IPS DF 4.7 (cell line): ENCODE measurements around the gene FAM114A1.
"Not testable (repeated sequence)": the region's sequence is repeated elsewhere in the genome, so short reads cannot be mapped to it uniquely, and the experiment has no call there.

Experiments
- DNase-seq: peaks from one replicate; pipeline ENCODE4 v3.0.0-alpha.2; 2013; ENCODE audit warnings: low spot score; ENCODE audit errors: extremely low read depth

FAM114A1 gene

DNA sequence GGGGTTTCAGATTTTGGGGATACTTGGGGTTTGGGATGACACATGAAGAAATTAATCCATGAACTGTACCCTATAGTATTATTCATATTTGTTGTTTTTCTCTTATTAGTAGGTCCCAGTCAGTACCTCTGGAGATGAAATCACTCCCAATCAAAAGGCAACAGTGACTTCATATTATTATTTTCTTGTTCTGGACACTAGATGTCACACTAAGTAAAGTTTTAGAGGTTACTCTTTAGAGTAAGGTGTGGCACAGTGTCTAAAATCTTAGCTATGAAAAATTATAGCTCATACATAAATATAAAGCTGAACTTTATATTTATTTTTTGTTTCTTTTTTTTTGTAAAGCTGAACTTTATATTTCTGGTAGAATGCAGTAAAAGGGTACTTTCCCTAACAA is 35.1 kb downstream of the FAM114A1 start:
- DNase-seq: no peak

DNA sequence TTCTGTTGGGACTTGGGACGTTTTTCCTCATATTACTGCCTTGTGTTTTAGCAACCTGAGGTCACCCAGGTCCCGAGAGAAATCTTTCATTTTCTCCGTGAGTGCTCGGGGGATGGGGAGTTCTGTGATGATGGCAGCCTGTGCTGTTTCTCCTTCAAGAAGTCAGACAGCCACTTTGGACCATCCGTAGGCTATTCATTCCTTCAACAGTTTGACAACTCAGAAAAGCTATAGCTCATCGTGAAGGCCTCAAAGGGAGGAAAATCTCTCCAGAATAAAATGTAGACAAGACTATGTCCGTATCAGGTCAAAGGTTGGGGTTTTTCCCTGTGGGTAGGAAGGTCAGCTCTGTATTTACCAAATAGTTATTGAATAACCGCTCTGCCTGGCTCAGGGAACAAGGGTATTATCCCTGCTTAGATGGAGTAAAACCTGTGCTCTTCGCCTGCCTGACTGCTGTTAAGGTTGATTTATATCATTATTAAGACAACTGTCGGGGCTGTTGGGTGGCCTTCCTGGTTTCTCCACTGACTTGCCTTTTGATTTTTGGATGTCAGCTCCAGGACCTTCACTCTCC is 36.6 kb downstream of the FAM114A1 start:
- no peak for DNase-seq

DNA sequence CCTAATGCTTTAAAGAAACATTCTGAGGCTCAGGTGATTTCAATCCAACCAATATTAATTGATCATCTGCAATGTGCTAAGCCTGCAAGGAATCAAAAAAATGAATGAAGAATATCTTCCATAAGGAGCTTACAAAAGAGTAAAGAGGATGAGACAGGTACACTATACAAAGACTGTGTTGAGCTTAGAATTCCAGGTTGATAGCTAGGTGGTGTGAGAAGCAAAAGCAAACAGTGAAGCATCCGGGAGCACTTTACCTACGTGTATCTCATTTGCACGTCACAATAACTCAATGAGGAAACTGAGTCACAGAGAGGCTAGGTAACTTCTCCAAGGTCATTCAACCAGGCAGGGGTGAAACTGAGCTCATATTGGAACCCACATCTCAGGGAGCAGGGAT is 37.1 kb downstream of the FAM114A1 start:
- DNase-seq: no peak

DNA sequence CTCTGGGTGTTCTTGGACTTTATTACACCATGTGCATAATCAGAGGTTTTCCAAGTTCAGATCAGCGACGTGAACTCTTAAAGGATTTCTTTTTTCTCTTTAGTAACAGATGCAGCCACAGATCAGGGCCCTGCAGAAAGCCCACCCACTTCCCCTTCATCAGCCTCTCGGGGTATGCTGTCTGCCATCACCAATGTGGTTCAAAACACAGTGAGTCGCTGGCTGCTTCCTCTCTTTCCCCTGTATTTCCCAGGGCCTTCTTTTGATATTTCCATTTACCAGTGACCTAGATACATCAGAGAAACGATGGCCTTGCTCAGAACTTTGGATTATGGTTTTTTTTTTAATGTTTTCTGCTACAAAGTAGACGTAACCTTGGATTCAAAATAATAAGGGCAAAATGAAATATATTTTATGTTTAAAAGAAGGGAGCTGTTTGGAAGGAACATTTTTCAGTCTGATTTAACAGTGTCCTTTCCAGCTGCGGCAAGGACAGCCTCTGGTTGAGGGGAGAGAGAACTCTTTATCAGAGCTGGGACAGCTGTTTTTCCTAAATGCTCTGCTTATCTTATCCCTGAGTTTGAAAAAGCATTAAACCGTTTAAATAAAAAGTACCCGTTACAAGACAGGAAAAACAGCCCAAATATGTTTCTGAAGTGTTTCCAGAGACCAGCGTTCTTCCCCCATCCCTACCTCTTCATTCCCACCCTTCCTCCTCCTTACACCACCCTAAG is 38.2 kb downstream of the FAM114A1 start:
- no peak for DNase-seq

DNA sequence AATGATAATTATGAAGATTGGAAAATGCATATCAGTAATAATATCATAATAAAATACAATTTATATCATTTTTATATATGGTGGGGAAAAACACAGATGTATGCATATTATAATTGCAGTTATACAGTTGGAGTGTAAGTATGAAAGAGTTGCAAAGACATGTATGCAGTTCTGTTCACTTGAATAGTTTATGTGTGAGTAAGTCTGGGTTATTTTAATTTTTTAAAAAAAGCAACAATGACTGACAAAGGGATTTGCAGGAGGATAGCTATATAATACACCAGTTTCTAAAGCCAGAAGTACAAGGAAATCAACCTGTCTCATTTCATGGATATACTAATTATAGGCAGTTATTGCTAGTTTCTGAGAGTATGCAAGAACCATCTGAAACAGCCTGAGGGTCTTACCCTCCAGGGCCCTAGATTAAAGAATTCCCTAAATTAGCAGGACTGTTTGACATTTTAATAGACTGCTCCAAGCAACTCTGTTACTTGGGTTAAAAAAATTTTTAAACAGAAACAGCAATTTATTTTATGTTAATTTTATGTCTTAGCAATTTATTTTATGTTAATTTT is 40.2 kb downstream of the FAM114A1 start:
- no peak for DNase-seq

DNA sequence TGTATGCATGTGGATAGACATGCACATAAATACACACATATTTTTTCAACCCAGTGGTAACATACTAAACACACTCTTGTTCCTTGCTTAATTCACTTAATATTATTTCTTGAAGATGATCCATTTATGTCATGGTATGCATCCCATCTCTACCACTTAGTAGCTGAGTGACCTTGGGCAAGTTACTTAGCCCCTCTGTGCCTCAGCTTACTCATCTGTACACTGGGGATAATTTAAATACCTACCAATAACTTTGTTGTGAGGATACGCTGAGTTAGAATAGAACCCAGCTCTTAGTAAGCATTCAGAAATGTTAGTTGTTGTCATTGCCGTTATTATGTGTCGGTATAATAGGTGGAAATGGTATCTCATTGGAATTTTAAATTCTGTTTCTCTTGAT is 41.4 kb downstream of the FAM114A1 start:
- DNase-seq: no peak

DNA sequence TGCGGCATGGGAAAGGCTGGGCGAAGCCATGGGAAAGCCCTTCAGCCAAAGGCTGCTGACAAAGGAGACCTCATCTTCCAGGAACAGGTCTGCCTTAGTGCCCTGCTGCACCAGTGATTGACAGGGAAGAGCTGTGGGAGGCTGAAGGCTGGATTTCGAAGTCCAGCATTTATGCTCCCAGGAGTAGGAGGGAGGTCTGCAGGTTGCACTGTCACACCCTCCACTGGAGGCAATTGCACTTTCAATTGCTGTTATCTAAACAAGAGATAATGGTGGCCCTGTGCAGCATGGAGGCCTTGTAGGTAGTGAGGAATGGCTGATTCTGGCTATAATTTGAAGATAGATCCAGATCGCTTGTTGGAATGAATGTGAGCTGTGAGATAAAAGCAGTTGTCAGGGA is 43.7 kb downstream of the FAM114A1 start:
- no peak for DNase-seq

DNA sequence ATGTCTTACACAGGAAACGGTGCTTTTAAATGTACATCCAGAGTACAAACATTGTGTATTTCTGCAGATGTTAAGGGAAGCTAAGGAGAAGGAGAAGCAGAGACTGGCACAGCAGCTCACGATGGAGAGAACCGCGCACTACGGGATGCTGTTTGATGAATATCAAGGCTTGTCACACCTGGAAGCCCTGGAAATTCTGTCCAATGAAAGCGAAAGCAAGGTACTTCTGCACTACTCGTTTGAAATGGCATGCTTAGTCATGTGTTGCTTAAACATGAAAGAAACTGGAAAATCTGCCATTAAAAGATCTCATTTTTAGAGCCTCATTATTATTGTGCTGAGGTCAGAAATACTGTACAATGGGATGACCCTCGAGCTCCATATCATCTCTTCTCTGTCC is 47.2 kb downstream of the FAM114A1 start:
- DNase-seq: no peak

DNA sequence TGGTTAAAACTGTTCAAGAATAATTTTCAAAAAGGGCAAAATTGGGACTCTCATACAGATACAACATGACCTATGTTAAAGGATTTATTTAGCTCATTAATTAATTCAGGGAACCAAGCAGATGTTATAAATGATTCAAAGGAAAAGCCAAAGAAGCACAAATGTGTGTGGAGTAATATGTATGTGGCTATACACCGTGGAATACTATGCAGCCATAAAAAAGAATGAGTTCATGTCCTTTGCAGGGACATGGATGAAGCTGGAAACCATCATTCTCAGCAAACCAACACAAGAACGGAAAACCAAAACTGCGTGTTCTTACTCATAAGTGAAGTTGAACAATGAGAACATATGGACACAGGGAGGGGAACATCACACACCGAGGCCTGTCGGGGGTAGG is 48.7 kb downstream of the FAM114A1 start:
- DNase-seq: not testable (repeated sequence)

DNA sequence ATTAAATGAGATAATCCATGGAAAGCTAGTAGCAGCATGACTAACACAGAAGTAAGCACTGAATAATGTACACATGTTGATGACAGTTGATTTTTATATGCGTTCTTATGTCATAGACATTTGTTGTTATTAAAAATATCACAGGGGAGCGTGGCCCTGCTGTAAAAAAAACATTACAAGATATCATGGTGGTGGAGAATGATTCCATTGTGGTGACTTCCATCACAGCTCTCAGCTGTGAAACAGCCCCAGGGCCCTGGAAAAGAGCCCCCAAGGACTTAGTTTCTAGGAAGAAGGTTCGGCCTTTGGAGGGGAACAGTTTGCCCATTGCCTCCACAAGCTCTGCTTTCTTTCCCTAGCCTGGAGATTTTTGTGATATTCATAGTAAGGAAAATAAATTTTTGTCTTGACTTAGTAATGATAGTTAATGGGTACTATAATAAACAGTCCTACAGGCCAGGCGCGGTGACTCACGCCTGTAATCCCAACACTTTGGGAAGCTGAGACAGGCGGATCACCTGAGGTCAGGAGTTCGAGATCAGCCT is 49.9 kb downstream of the FAM114A1 start:
- DNase-seq: no peak

DNA sequence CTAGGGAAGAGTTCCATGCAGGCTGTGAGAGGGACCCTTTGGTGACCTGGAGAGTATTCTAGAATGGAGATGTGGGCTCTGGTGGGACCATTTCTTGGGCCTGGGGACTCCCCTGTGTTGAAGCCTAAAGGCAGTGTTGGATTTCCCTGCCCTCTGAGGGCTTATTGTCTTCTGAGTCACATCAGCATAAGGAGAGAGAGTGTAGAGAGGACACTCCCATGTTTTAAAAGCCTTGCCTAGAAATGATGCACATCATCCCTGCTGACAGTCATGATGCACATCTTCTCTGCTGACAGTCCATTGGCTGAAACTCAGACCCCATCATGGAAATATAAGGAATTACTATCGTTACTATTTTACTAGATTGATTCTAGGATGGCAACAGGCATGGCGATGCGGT is 51.9 kb downstream of the FAM114A1 start:
- DNase-seq: no peak

DNA sequence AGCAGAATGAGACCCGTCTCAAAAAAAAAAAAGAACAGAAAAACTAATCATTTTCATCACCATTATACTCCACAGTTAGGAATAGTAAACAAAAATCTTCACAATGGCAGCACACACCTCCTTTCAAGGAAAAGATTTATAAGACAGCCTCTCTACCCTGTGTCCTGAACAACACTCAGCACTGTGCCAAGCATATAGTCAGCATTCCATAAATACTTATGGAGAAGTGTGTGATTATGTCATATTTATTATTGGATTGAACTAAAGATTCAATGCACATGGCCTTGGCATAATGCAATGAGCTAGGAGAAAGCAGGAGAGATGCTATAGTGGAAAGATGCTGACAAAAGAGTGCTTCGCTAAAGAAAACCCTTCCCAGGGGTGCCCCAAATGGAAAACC is 52.6 kb downstream of the FAM114A1 start:
- no peak for DNase-seq

DNA sequence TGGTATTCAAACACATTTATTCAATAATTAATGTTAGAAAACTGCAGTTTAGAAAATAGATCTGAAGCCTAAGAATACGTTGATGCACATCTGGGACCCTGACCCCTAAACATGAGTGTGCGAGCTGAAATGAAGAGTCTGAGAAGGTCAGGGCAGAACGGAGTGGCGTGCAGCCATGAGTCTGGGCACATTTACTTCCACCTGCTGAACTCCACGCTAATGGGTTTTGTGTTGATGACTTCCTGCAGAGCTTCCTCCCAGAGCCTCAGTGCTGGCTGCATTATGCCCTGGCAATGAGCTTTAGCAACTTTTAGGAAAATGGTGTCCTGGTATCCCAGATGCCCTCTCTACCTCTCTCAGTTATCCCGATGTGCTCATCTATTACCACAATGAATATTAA is 53.1 kb downstream of the FAM114A1 start:
- no peak for DNase-seq

DNA sequence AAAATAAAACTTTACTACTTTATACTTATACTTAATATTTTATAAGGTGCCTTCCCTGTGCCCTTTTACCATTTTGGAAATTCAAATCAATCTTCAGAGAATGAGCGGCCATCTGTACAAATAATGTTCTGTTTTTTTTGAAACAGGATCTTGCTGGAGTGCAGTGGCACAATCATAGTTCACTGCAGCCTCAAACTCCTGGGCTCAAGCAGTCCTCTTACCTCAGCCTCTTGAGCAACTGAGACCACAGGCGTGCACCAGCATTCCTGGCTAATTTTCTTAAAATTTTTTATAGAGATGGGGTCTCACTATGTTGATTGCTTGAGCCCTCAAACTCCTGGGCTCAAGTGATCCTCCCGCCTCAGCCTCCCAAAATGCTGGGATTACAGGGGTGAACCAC is 53.5 kb downstream of the FAM114A1 start:
- DNase-seq: no peak

DNA sequence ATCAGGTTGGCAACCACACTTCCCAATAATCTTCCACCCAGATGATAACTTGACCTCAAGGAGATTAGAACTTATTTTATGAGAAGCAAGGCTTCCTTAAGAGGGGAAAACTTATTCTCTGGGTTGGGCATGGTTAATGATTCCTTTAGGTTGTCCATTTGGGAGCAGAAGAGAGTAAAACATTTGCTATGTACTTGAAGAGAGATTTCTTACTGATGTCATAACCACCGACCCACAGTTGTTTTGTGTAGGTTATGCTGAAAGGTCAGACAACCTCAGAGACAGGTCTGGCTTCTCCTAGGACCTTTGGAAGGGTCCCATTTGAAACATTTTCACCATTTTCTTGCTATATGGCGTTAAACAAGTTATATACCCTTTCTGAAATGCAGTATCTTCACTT is 56.1 kb downstream of the FAM114A1 start:
- no peak for DNase-seq

DNA sequence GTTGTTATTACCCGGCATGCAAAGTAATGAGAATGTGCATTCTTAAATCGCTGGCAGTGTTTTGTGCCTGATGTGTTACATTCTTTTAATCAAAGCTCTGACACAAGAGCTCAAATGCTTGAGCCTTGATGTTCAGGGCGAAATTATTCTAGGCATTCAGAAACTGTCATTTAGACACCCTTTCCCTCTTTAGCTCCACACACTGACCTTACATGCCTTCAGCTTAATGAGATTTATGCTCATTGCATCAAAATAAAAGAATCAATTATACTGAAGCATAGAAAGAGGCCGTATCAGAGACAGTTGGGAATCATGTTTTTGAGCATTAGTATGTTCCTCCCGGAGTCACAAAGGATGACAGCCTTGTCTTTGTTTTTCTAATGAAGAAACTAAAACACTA is 56.7 kb downstream of the FAM114A1 start:
- DNase-seq: no peak

DNA sequence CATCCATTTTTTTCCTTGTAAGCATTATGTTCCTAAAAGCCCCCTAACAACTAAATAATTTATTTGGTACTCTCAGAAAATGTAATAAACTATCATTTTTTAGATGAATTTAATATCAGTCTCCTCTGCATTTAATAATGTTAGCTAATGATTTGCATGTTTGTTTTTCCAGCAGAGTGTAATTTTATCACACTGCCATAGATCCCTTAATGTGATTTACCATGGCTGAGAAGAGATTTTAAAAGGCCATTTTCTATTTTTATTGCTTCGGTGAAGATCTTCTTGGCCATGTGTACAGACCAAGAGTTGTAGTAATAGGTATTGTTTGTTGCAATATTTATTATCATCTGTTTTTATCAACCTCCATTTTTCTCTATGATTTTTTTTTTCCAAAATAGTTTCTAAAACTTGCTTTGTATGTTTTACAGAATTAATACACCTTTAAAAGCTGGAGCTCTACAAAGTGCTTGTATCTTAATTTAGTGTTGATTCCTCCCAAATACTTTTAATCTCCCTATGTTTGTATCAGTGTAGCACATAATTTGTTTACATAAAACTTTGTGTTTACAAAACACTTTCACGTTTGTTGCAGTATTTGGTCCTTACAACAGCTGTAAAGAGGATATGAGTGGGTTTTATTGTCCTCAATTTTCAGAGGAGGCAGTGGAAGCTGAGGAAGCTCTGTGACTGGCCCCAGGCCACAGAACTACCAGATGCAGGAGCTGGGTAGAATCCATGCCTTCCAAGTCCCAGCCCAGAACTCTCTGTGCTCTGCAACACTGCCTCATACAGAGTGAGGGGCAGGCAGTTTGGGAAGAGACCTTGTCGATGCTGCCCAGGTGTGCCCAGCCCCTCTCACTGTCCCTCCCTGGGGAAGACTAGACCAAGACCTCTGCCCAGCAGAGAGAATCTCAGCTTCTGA is 58.1 kb downstream of the FAM114A1 start:
- no peak for DNase-seq

DNA sequence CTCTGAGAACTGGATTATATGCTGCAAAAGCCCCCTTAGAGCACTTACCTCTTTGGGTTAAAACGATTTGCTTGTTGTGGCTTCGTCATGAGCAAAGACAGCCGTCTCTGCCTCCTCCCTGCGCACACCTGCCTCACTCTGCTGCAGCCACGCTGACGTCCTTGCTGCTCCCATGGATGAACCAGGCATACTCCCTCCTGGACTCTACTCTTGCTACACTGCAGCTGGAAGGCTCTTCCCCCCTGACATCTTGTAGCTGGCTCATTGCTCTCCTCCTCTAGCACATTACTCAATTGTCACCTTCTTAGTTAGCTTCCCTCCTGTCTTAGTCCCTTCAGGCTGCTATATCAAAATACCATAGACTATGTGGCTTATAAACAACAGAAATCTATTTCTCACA is 59.3 kb downstream of the FAM114A1 start:
- DNase-seq: no peak

DNA sequence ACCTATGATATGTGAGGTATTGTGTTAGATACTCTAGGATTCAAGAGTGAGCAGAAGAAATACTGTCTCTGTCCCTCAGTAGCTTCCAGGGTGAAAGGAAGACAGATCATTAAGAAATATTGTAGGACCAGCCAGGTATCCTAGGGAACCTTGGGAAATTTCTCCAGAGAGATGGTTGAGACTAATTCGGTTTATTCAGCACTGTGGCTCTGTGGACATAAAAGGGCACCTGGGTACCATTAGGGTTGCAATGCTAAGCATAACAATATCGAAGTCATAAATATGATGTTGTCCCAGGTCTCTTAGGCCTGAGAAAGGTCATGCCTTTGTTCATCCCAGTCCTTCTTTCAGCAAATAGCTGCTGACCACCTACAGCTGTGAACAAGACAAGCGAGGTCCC is 61.0 kb downstream of the FAM114A1 start:
- DNase-seq: no peak

DNA sequence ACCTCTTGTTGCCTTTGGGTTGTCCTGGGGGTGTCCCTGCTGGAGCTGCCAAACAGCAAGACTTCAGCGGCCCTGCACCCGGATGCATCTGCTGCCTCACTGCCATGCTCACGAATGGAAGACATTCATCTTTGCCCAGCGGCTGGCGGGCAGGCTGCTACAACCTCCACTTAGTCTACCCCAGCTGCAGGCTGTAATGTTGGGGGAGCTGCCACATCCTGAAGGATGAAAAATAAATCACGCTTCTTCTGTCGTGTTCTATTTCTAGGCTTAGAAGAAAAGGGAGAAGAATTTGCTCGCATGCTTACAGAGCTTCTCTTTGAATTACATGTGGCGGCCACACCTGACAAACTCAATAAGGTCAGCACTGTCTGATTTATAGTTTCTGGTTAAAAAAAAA is 61.4 kb downstream of the FAM114A1 start:
- DNase-seq: no peak

DNA sequence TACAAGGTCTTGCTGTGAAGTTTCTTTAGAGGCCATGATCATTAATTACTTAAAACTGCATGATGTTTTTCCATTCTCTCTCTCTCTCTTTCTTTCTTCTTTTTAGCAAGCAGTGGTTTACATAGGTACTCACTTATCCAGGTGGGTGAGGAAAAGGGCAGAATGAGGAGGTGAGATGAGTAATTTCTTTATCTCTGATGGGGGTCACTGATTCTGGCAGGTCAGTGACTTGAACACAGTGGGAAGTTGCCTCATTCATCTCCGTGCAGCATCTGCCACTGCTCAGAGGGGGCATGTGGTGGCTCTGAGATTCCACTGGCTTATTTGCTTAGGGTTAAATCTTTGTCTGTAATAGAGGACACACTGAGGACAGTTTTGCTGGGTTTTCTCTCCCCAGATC is 62.6 kb downstream of the FAM114A1 start:
- no peak for DNase-seq

DNA sequence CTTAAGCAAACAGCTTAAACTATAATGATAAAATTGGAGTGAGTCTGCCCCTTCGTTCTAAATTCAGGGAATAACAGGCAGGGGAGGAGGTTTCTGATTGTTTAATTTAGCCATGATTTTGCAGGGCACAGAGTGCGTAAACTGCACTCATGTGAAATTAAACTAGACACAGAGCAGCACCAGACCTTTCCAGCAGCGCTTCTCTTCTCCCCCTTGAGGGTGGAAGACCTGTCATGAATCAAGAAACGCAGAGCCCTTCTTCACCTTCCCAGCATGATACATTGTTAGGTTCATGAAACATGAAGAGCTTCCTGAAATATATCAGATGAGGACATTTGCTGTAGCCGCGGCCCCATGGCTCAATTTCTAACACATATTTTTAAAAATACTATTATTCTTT is 63.1 kb downstream of the FAM114A1 start:
- DNase-seq: no peak
